DMS153 (cell line): ENCODE data around the gene TOX3.

Experiments
- DNase-seq: peaks from one replicate; lab custom pipeline; 2025; lab: John Stamatoyannopoulos, UW

The TOX3 gene

DNA sequence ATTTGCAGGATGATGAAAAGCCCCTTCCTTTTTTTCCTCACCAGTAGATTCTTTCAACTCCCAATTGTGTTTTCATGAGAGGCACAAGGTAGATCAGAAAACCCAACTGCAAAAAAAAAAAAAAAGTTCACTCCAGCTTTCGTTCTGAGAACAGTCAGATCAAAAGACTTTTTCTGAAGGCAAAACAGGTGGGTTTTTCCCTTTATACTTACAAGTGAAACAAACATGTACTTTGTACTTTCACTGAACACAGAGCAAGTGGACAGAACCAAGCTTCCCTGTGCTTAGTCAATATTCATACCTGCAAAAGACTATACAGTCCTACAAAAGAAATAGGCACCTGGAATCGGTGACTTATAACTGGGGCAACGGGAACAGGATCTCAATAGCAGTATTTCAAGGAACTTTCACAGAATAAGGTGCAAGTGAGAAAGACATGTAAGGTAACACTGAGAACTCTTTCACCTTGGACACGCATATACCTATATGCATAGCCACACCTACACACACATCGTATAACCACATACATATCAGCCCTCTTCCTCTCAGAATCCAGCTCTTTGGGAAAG lies 54.1 kb downstream of the TOX3 start:
- DNase-seq: no peak

DNA sequence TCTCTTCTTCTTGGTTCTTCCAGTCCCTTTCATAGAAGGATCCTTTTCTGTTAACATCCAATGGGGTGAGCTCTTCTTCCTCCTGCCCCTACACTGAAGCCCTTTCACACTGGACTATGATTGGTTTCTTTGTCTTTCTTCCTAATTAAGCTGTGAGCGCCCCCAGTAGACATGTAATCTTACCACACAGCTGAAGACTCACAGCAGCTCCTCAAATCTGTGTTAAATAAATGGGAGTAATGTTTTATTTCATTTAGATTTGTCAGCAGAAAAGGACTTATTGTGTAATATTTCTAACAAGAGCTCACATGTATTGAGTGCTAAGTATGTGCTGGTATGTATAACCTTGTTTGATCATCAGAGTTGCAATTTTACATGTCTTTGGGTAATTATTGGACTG lies 55.7 kb downstream of the TOX3 start:
- no peak for DNase-seq

- DNase-seq: no peak
These were observed 57.0 kb downstream of the TOX3 start for GRCh38 chr16:52489894-52490293.

- no peak for DNase-seq
These were observed 58.1 kb downstream of the TOX3 start for GRCh38 chr16:52488837-52489289.

GRCh38 chr16:52487849-52488457 lies 59.0 kb downstream of the TOX3 start:
- no peak for DNase-seq

DNA sequence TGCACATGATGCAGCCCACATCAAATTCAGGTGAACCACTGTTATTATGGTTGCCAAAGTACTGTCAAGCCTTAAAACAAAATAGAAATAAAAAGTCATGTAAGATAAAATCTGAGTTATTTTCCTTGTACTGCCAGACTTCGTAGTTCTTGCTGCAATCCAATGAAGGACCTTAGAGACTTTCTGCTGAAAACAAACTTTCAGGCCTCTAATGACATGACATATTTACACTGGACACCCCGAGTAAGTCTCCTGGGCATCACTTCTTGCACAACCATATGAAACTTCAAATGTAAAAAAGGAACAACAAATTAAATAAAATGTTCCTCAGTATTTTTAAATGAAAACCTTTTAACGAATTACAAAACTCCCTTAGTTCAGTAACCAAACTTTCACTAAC lies 66.7 kb downstream of the TOX3 start:
- DNase-seq: no peak

DNA sequence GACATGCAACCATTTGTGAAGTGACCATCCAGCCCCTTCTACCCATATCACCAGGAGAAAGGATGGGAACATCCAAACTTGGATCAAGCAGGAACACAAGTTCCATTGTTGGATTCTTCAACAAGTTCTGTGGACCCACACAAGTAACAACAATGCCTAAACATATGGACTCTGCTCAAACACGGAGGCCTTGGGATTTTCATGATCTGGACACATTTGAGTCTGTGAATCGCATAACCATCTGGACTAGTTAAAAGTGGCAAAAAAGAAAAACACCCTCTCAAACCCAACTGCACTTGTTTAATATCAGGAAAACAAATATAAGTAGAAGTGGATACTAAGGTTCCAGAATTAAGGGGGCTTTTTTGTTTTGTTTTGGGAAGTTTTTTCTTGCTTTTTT lies 70.8 kb downstream of the TOX3 start:
- no peak for DNase-seq

GRCh38 chr16:52474679-52475078 lies 72.3 kb downstream of the TOX3 start:
- no peak for DNase-seq

- DNase-seq: no peak
These were observed 73.8 kb downstream of the TOX3 start for GRCh38 chr16:52473096-52473495.

- no peak for DNase-seq
These were observed 75.1 kb downstream of the TOX3 start for GRCh38 chr16:52471650-52472370.

DNA sequence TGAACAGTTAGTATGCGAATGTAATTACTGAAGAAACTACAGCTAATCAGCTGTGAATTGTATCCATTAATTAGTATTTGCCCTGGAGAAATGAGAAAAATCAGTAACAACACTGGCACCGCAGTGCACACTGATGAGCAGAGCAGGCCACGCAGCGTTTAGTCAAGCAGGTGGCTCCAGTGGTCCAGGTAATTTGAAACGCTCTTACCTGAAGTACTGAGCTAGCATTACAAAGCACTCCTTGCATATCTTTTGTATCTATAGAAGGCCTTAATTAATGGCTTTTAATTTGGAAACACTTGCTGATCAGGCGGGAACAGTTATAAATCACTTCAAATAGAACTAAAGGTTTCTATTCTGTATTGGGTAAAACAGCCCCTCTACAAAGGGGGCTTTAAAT lies 76.4 kb downstream of the TOX3 start:
- peak; percentile 22 for DNase-seq

GRCh38 chr16:52469775-52470174 lies 77.2 kb downstream of the TOX3 start:
- peak; percentile 37 for DNase-seq

DNA sequence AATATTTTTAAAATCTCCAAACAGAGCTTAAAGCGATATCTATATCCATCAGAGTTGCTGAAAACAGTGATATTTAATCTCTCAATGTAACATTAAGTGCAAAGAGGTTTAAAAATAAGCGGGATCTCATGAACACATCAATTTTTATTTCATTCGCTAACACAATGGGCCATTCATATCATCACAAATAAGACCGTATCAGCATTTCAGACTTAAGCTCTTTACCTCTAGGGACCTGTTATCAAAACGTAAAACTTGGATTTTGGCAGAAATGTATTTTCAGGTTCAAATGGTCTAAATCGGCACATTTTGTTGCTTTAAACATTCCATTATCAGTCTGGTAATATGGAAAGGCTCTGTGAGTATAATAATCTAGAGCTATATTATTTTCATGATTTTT lies 77.9 kb downstream of the TOX3 start:
- no peak for DNase-seq

DNA sequence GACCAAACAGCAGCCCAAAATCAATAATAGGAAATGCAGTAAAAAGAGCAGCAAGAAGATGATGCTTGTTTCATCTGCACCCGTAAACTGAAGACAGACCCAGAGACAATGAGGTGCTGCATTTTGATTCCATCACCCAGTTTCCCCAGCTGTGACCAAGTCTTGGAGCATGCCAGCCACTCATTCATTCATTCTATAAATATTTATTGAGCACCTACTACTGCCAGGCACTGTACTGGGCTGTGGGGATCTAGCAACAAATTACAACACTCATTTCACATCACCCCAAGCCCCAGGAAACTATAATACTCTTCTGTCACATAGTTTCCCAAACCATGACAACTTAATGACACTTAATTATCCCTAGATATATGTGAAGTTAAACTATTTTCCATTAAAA lies 79.2 kb downstream of the TOX3 start:
- DNase-seq: no peak

DNA sequence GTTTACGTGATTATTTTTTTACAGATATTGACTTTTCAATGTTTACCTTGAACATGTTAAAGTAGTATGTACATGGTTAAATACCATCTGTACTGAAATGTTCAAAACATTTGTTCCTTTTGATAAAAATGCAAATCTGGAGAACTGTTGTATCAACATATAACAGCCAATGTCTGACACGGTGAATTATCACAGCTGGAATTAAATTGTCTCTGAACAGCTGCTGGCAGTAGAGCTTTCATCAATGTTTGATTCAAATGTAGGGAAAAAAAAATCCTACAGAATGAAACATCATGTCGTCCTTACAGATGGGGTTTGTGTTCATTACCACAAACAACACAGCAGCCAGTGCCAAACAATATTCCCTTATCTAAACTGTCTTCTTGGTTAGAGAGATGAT lies 79.9 kb downstream of the TOX3 start:
- DNase-seq: no peak

- no peak for DNase-seq
These were observed 81.2 kb downstream of the TOX3 start for GRCh38 chr16:52465711-52466267.

DNA sequence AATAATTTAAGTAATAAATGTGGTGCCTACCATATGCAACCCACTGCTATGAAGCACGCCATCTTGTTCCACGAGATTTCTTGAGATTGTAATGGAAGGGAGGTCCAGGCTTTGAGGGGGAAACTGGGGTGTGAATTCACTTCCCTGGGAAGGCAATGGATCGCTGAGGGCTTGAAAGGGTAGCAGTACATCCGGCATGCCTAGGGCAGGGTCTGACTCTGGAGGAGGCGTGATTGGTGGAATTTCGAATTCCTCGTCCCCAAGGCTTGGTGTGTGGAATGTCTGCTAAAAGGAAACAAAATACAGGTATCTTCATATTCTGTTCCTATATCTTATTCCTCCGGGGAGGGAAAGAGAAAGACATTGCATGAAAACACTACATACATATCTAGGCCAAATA lies 83.0 kb downstream of the TOX3 start:
- DNase-seq: no peak

GRCh38 chr16:52462816-52463215 lies 84.1 kb downstream of the TOX3 start:
- DNase-seq: no peak

DNA sequence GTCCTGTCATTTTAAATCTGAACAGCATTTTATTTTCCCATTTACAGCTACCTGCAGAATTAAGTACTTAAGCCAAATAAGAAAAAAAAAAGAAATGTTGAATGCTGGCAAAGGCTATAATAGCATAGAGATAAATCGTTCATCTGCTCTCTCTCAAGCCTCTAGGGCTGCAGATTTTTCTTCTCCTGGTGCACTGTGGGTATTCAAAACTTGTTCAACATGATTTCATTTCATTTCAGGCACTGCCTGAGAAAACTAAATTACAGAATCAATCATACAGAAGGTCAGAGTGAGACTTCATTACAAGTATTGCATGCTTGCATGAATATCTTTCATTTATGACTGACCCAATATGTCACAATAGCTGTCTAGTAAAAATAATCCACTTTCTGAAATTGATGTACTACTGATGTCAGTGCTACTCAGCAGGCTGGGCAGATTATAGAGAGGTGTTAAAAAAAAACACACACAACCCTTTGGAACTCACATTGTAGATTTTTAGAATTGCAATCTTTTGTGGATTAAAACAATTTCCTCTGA lies 86.2 kb downstream of the TOX3 start:
- DNase-seq: no peak

DNA sequence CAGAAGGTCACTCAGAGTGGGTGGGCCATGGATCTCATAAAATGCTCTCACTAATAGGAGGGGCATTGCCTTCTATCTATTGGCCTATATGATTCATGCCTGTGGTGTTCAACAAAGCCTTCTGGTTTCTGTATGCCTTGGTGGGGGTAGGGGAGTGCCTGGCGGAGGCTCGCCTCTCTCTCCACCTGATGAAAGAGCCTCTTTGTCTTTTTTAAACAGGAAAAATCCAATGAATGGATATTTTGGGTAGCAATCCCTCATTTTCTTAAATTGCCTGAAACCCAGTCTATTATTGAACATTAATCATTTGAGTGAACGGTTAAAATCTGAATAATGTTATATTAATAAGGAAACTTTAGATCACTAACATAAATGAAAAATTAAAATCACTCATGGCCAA lies 90.6 kb downstream of the TOX3 start:
- no peak for DNase-seq

- DNase-seq: no peak
These were observed 91.2 kb downstream of the TOX3 start for GRCh38 chr16:52455549-52456277.

- no peak for DNase-seq
These were observed 93.3 kb downstream of the TOX3 start for GRCh38 chr16:52453644-52454043.
